Choroid plexus epithelial cell (primary cell): ENCODE data around the gene PCA3.

Experiments
- DNase-seq: peaks from one replicate; pipeline ENCODE4 v3.0.0-alpha.2; 2010; ENCODE audit warnings: low read depth
- H3K4me3 ChIP-seq: 2 replicates; pipeline ENCODE4 v1.5.1; 2011; ENCODE audit warnings: low read depth, mild to moderate bottlenecking, control low read depth, low read length, moderate library complexity
- CTCF ChIP-seq: conservative IDR thresholded peaks from 2 replicates; pipeline ENCODE4 v1.5.1; 2011; ENCODE audit warnings: low read depth, mild to moderate bottlenecking, control low read depth, inconsistent platforms, low read length, moderate library complexity

The PCA3 gene

DNA sequence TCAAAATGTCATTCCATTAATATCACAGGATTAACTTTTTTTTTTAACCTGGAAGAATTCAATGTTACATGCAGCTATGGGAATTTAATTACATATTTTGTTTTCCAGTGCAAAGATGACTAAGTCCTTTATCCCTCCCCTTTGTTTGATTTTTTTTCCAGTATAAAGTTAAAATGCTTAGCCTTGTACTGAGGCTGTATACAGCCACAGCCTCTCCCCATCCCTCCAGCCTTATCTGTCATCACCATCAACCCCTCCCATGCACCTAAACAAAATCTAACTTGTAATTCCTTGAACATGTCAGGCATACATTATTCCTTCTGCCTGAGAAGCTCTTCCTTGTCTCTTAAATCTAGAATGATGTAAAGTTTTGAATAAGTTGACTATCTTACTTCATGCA, 20.6 kb downstream of the PCA3 start:
- TF ChIP-seq CTCF: no peak
- H3K4me3 ChIP-seq: no peak overlapping the region
- DNase-seq: no peak

GRCh38 chr9:76785501-76785900, 21.3 kb downstream of the PCA3 start:
- TF ChIP-seq CTCF: no peak
- no peak for DNase-seq

GRCh38 chr9:76787677-76788076, 23.4 kb downstream of the PCA3 start:
- TF ChIP-seq CTCF: no peak
- no peak overlapping the region for H3K4me3 ChIP-seq
- DNase-seq: no peak

More at GRCh38 chr9:76785501-76785900, 21.3 kb downstream of the PCA3 start:
- no peak overlapping the region for H3K4me3 ChIP-seq

- TF ChIP-seq CTCF: no peak
- H3K4me3 ChIP-seq: no peak overlapping the region
- DNase-seq: no peak
Measured at GRCh38 chr9:76789840-76790239, 25.6 kb downstream of the PCA3 start.

GRCh38 chr9:76793784-76794431, 29.7 kb downstream of the PCA3 start:
- DNase-seq: no peak
- no peak overlapping the region for H3K4me3 ChIP-seq
- no peak for TF ChIP-seq CTCF

DNA sequence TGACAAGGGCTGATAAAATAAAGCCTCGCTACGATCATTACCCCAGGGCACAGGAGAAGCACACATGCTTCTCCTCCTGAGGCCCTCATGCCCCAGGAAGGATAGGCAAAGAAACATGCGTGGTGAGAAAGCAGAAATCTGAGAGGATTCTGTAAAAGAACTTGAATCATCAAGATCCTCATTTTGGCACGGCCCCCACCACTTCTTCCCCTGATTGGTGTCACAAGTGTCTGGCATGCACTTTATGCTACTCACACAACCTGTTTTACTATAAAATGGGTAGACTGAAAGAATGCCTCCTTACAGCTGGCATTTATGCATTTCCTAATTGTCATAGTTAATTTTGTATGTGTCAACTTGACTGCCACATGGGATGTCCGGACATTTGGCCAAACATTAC, 32.1 kb downstream of the PCA3 start:
- no peak for TF ChIP-seq CTCF
- no peak for DNase-seq
- no peak overlapping the region for H3K4me3 ChIP-seq

DNA sequence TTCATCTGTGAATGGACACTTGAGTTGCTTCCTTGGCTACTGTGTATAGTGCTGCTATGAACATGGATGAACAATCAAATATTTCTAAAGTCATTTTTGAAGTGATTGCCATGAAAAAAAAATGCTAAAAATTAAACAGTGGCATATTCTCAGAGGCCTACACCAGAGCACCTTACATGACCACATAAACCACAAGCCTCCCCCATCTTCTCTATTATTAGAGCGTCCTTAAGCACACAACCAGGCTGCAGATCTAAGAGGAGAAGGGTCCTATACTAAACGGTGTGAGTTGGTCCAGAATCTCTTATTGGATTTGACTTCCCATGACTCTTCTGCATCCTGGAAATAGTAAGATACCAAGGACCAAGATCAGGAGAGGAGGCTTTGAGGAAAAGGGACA, 34.3 kb downstream of the PCA3 start:
- H3K4me3 ChIP-seq: no peak overlapping the region
- DNase-seq: no peak
- no peak for TF ChIP-seq CTCF
